H1 (cell line): Measurements from ENCODE around the gene TIMM10B. TPM values are rescaled to one million over a fixed set of nuclear protein-coding genes. Genes with fewer than 3 reads are reported as not detected.

ENCODE experiments used
- CTCF ChIA-PET: fragments of 300-600 bp; sonication (Branson Sonifier 250); formaldehyde crosslinking; loops from one replicate; lab custom pipeline; 2021; ENCODE audit not compliant: partially characterized antibody; lab: Charles Lee
- POLR2A ChIA-PET: fragments of 300-600 bp; sonication (Branson Sonifier 250); formaldehyde crosslinking; loops from one replicate; lab custom pipeline; 2021; ENCODE audit warnings: inconsistent platforms; ENCODE audit not compliant: partially characterized antibody; lab: Charles Lee
- DNase-seq, 2 experiments: peaks; one replicate each; pipeline versions ENCODE4 v3.0.0 to v3.0.0-alpha.2; 2010 to 2022; ENCODE audit warnings: low spot score in 2 of 2, low read depth in 1 of 2, mixed read lengths in 1 of 2
- FAIRE-seq: peaks from 2 replicates; lab custom pipeline; 2011; peaks lifted over from hg19 to GRCh38; lab: Jason Lieb, UNC
- H2AFZ ChIP-seq: 2 replicates; pipeline ENCODE4 v1.8.1; 2012; ENCODE audit warnings: low read length, inconsistent platforms
- H2AK5ac ChIP-seq: 2 replicates; pipeline ENCODE4 v1.6.1; 2013; ENCODE audit warnings: low read depth, low read length
- H2BK120ac ChIP-seq: replicated peaks from 2 replicates; pipeline ENCODE3; 2013; ENCODE audit warnings: low read depth, low read length, inconsistent platforms
- H2BK12ac ChIP-seq: 2 replicates; pipeline ENCODE4 v1.6.1; 2013; ENCODE audit warnings: low read depth, low read length
- H2BK15ac ChIP-seq: 2 replicates; pipeline ENCODE4 v1.6.1; 2013; ENCODE audit warnings: low read length
- H2BK20ac ChIP-seq: 2 replicates; pipeline ENCODE4 v1.6.1; 2013; ENCODE audit warnings: low read length
- H2BK5ac ChIP-seq: 2 replicates; pipeline ENCODE4 v1.6.1; 2013; ENCODE audit warnings: low read depth, low read length
- H3K14ac ChIP-seq: 2 replicates; pipeline ENCODE4 v1.6.1; 2013; ENCODE audit warnings: inconsistent platforms; ENCODE audit not compliant: insufficient read length
- H3K18ac ChIP-seq: 2 replicates; pipeline ENCODE4 v1.6.1; 2013; ENCODE audit warnings: low read length; ENCODE audit errors: extremely low read depth
- H3K23ac ChIP-seq: 2 replicates; pipeline ENCODE4 v1.6.1; 2013; ENCODE audit warnings: inconsistent platforms; ENCODE audit not compliant: insufficient read length
- H3K23me2 ChIP-seq: 2 replicates; pipeline ENCODE4 v1.6.1; 2013; ENCODE audit warnings: low read depth, low read length
- H3K27ac ChIP-seq: 2 replicates; pipeline ENCODE4 v1.6.1; 2011; ENCODE audit warnings: low read depth, low read length, inconsistent platforms
- H3K27me3 ChIP-seq, 4 experiments: replicated peaks in 1 of 4; 1 replicate in 1 of 4; 2 replicates in 3 of 4; pipeline versions ENCODE4 v1.6.1 to v1.8.1; 2011 to 2013; ENCODE audit warnings: low read length in 3 of 4, mild to moderate bottlenecking in 3 of 4, inconsistent platforms in 2 of 4, mixed read lengths in 2 of 4, moderate library complexity in 1 of 4; ENCODE audit not compliant: control insufficient read depth in 3 of 4, insufficient read depth in 3 of 4; ENCODE audit errors: extremely low read depth in 1 of 4
- H3K36me3 ChIP-seq, 4 experiments: 2 replicates each; pipeline versions ENCODE4 v1.6.1 to v1.8.1; 2011 to 2013; ENCODE audit warnings: mild to moderate bottlenecking in 4 of 4, low read length in 3 of 4, moderate library complexity in 2 of 4, control low read depth in 1 of 4, inconsistent platforms in 1 of 4; ENCODE audit not compliant: insufficient read depth in 4 of 4, control insufficient read depth in 2 of 4
- H3K4ac ChIP-seq: replicated peaks from 2 replicates; pipeline ENCODE3; 2013; ENCODE audit warnings: low read length, low read depth, mixed read lengths, inconsistent platforms; ENCODE audit not compliant: insufficient read length
- H3K4me1 ChIP-seq, 4 experiments: replicated peaks in 1 of 4; 1 replicate in 1 of 4; 2 replicates in 3 of 4; pipeline versions ENCODE4 v1.6.1 to v1.8.1; 2011 to 2013; ENCODE audit warnings: low read length in 3 of 4, inconsistent platforms in 2 of 4, mixed read lengths in 1 of 4; ENCODE audit not compliant: insufficient read depth in 4 of 4, control insufficient read depth in 3 of 4
- H3K4me2 ChIP-seq, 2 experiments: 2 replicates each; pipeline versions ENCODE4 v1.6.1 to v1.8.1; 2011 to 2013; ENCODE audit warnings: low read depth in 2 of 2, low read length in 2 of 2, control low read depth in 1 of 2, inconsistent platforms in 1 of 2, mild to moderate bottlenecking in 1 of 2; ENCODE audit not compliant: insufficient read depth in 1 of 2
- H3K4me3 ChIP-seq, 4 experiments: fragments of 200-600, 300-600 bp in 1 of 4; sonication (generic), shearing (Covaris generic), sonication (Bioruptor Twin) in 1 of 4; 2 replicates each; pipeline versions ENCODE4 v1.5.1 to v1.8.1; 2011 to 2016; ENCODE audit warnings: low read length in 4 of 4, low read depth in 3 of 4, control low read depth in 2 of 4, inconsistent platforms in 2 of 4, mild to moderate bottlenecking in 2 of 4, mixed read lengths in 1 of 4, moderate library complexity in 1 of 4; ENCODE audit not compliant: insufficient read depth in 2 of 4; ENCODE audit errors: extremely low read depth in 1 of 4
- H3K56ac ChIP-seq: replicated peaks from 2 replicates; pipeline ENCODE3; 2013; ENCODE audit warnings: low read depth, mild to moderate bottlenecking, mixed read lengths, low read length, inconsistent platforms; ENCODE audit not compliant: insufficient read length
- H3K79me1 ChIP-seq: 2 replicates; pipeline ENCODE4 v1.6.1; 2013; ENCODE audit warnings: low read depth, low read length, control low read depth
- H3K79me2 ChIP-seq, 2 experiments: 2 replicates each; pipeline versions ENCODE4 v1.6.1 to v1.8.1; 2012 to 2013; ENCODE audit warnings: low read length in 2 of 2, mild to moderate bottlenecking in 2 of 2, inconsistent platforms in 1 of 2; ENCODE audit not compliant: insufficient read depth in 2 of 2, control insufficient read depth in 1 of 2
- H3K9ac ChIP-seq, 4 experiments: replicated peaks in 1 of 4; 1 replicate in 1 of 4; 2 replicates in 3 of 4; pipeline versions ENCODE4 v1.6.1 to v1.8.1; 2011 to 2013; ENCODE audit warnings: low read depth in 3 of 4, low read length in 3 of 4, control low read depth in 2 of 4, mild to moderate bottlenecking in 2 of 4, moderate library complexity in 2 of 4, inconsistent platforms in 1 of 4; ENCODE audit errors: extremely low read depth in 1 of 4
- H3K9me3 ChIP-seq, 2 experiments: 2 replicates each; pipeline versions ENCODE4 v1.6.1 to v1.8.1; 2012 to 2013; ENCODE audit warnings: mild to moderate bottlenecking in 2 of 2, moderate library complexity in 2 of 2, control low read depth in 1 of 2, inconsistent platforms in 1 of 2, low read depth in 1 of 2, low read length in 1 of 2, mixed read lengths in 1 of 2; ENCODE audit not compliant: insufficient read depth in 2 of 2
- H4K20me1 ChIP-seq, 2 experiments: replicated peaks in 1 of 2; 2 replicates each; pipeline versions ENCODE3 to v1.8.1; 2011 to 2013; ENCODE audit warnings: inconsistent platforms in 2 of 2, low read length in 2 of 2, mild to moderate bottlenecking in 1 of 2; ENCODE audit not compliant: insufficient read depth in 2 of 2, control insufficient read depth in 1 of 2
- H4K5ac ChIP-seq: 2 replicates; pipeline ENCODE4 v1.6.1; 2013; ENCODE audit warnings: low read length, low read depth, mixed read lengths, inconsistent platforms; ENCODE audit not compliant: insufficient read length
- H4K8ac ChIP-seq: 2 replicates; pipeline ENCODE4 v1.8.0; 2013; ENCODE audit warnings: mild to moderate bottlenecking, moderate library complexity, low read length, inconsistent platforms; ENCODE audit not compliant: insufficient read depth; ENCODE audit errors: extremely low read depth
- H4K91ac ChIP-seq: replicated peaks from 2 replicates; pipeline ENCODE3; 2013; ENCODE audit warnings: low read length, mixed read lengths, inconsistent platforms; ENCODE audit not compliant: insufficient read length
- CTCF ChIP-seq, 3 experiments: IDR thresholded peaks; 1 replicate in 2 of 3; 2 replicates in 1 of 3; pipeline versions ENCODE4 v1.5.1 to v1.6.1; 2011; ENCODE audit warnings: low read length in 3 of 3, mild to moderate bottlenecking in 3 of 3, inconsistent platforms in 2 of 3, low read depth in 1 of 3, moderate library complexity in 1 of 3; ENCODE audit not compliant: insufficient read depth in 1 of 3; ENCODE audit errors: control extremely low read depth in 1 of 3
- MAFK ChIP-seq: IDR thresholded peaks from 2 replicates; pipeline ENCODE4 v1.6.1; 2012; ENCODE audit warnings: low read depth, mild to moderate bottlenecking, improper control_type of control experiment, low read length
- RAD21 ChIP-seq, 2 experiments: IDR thresholded peaks in 1 of 2; conservative IDR thresholded peaks in 1 of 2; 2 replicates each; pipeline ENCODE4 v1.6.1; 2011; ENCODE audit warnings: low read depth in 2 of 2, low read length in 2 of 2, improper control_type of control experiment in 1 of 2, inconsistent platforms in 1 of 2, mild to moderate bottlenecking in 1 of 2, moderate library complexity in 1 of 2
- RNF2 ChIP-seq: fragments of 200-900, 300-1000 bp; sonication (generic); IDR thresholded peaks from 2 replicates; pipeline ENCODE4 v1.7.1; 2016; ENCODE audit warnings: borderline replicate concordance, low read depth, mild to moderate bottlenecking, antibody characterized with exemption, low read length; ENCODE audit not compliant: poor library complexity, severe bottlenecking; ENCODE audit errors: missing control alignments
- TBP ChIP-seq: IDR thresholded peaks from 2 replicates; pipeline ENCODE4 v1.6.1; 2011; ENCODE audit warnings: low read depth, low read length, improper control_type of control experiment
- TEAD4 ChIP-seq: IDR thresholded peaks from 2 replicates; pipeline ENCODE4 v1.6.1; 2012; ENCODE audit warnings: low read depth, low read length, inconsistent platforms, mixed read lengths
- WGBS, 2 experiments: shearing (Covaris generic) in 1 of 2; methylation state at CpG; one replicate each; pipeline versions ENCODE4 v1.1.6 to v1.1.7; 2013 to 2015; ENCODE audit warnings: low lambda C conversion rate in 2 of 2, mixed read lengths in 2 of 2, inconsistent platforms in 1 of 2, low coverage in 1 of 2, missing lambda C conversion rate in 1 of 2; ENCODE audit not compliant: insufficient replicate concordance in 2 of 2, insufficient coverage in 1 of 2, insufficient read length in 1 of 2; ENCODE audit errors: extremely low coverage in 1 of 2, missing lambda C conversion rate in 1 of 2; 5-methylcytosine and 5-hydroxymethylcytosine counted together
- polyA plus RNA-seq, 7 experiments: library from polyadenylated mRNA; depleted of rRNA in 3 of 7; stranded (reverse) in 5 of 7; unstranded in 2 of 7; fragments of >200 nt in 5 of 7; fragments of 200-250 nt in 2 of 7; gene quantifications; 1 replicate in 5 of 7; 2 replicates in 1 of 7; 4 replicates in 1 of 7; pipeline versions ENCODE4 v1.2.1 to v1.2.3, GENCODE V29; 2011 to 2013; ENCODE audit warnings: missing spikeins in 2 of 7, mixed read lengths in 2 of 7
- total RNA-seq: library from RNA; stranded (reverse); fragmentation: NEBNext Ultra II Directional; extraction: Animal tissue kit (Norgen Biotek cat#: 25700); gene quantifications from 2 replicates; pipeline ENCODE4 v1.2.1, GENCODE V29; 2021

The TIMM10B gene
- total and polyA plus RNA-seq, 2 of the 8 experiments (the other 6 are each of a cell fraction or from before 2014, with no cell fraction given): 38.2 to 47.8 TPM

- WGBS, 2 experiments: 0% methylated on average over 1 of the region's 1 CpG; no CpG with 5 or more reads in 1 of the 2 experiments
These were observed 50.0 kb downstream of the TIMM10B start for GRCh38 chr11:6531267-6531752.

More at GRCh38 chr11:6531267-6531752, 50.0 kb downstream of the TIMM10B start:
- FAIRE-seq (peak; percentile 97), DNase-seq (no peak)
- Histone ChIP-seq H3K79me1 (no peaks in the 10 kb centered on the region), H2AFZ (no peak overlapping the region), H3K79me2 (no peaks in the 10 kb centered on the region), H2BK120ac (no peak overlapping the region), H3K56ac (no peak overlapping the region), H3K9me3 (no peaks in the 10 kb centered on the region), H3K9ac (no peak overlapping the region), H3K4ac (no peak overlapping the region), H2BK5ac (no peak overlapping the region), H3K18ac (no peak overlapping the region), H3K4me2 (no peak overlapping the region), H3K36me3 (peaks cover 0 to 3% (median under 1%) of the 10 kb centered on the region in 4 experiments; a peak in 2 of 8 replicates), H2BK20ac (no peak overlapping the region), H2AK5ac (no peak overlapping the region), H2BK15ac (no peak overlapping the region), H3K27ac (no peak overlapping the region; the same call in 1 of the 2 replicates), H3K27me3 (no peaks in the 10 kb centered on the region), H4K20me1 (no peaks in the 10 kb centered on the region), H2BK12ac (no peak overlapping the region), H3K4me1 (no peaks in the 10 kb centered on the region), H3K4me3 (no peak overlapping the region), H4K5ac (no peak overlapping the region), H3K14ac (no peak overlapping the region), H3K23ac (no peak overlapping the region), H4K8ac (no peak overlapping the region), H4K91ac (no peak overlapping the region), H3K23me2 (no peaks in the 10 kb centered on the region)
- ChIA-PET POLR2A (interaction anchor here (0.6 to 1.5 kb wide), 8 partner anchors 10 to 159 kb away, joined by 3 to 4 read pairs (median 3); partner anchors contain the start of genes DNHD1, MRPL17 and TAF10), CTCF (interaction anchor here (0.6 to 6.7 kb wide), 60 partner anchors 12 to 227 kb away, joined by 3 to 64 read pairs (median 4); partner anchors contain the start of genes DNHD1, ILK, RRP8 and TAF10)
- TF ChIP-seq TEAD4: peak; percentile 61
- no peak for TF ChIP-seq RNF2
- no peak for TF ChIP-seq TBP
- peak; percentile 81 to 84 for TF ChIP-seq RAD21 (IDR thresholded peaks at IDR 0.05 in 1 of 2, conservative IDR thresholded peaks at IDR 0.05 in 1 of 2; ENCODE audit: low read depth in 2 of 2, low read length in 2 of 2)
- peak in 2 of 3 experiments; percentile 76 to 80; a peak in 3 of 4 replicates for TF ChIP-seq CTCF (IDR thresholded peaks at IDR 0.05; ENCODE audit: control extremely low read depth in 1 of 3, insufficient read depth in 1 of 3, low read depth in 1 of 3, low read length in 3 of 3)
- TF ChIP-seq MAFK: 0 out of 2 replicates have a peak, but pooled peaks have one; percentile 15
